Fibroblast of skin of scalp (primary cell): ENCODE results near the gene BMP7.
"Not testable (repeated sequence)": the region's sequence is repeated elsewhere in the genome, so short reads cannot be mapped to it uniquely, and the experiment has no call there.

ENCODE experiments used
- DNase-seq: peaks from one replicate; pipeline ENCODE4 v3.0.0-alpha.2; 2013

Gene BMP7

DNA sequence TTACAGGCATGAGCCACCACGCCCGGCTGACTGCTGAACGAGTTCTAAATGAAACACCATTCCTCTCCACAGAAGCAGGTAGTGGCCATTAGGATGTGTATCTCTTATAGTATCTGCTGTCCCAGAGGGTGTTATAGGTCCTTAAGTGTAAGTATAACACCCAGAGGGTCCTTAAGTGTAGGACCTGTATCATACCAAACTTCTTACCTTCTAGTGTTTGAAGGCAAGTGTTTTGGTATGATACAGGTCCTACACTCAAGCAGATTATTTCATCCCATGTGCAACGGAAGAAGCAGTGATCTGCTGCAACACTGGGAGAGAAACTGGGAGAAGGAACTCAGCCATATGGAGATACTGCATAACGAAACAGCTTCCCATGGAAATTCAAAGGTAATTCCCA, 17.4 kb downstream of the BMP7 start:
- no peak for DNase-seq

DNA sequence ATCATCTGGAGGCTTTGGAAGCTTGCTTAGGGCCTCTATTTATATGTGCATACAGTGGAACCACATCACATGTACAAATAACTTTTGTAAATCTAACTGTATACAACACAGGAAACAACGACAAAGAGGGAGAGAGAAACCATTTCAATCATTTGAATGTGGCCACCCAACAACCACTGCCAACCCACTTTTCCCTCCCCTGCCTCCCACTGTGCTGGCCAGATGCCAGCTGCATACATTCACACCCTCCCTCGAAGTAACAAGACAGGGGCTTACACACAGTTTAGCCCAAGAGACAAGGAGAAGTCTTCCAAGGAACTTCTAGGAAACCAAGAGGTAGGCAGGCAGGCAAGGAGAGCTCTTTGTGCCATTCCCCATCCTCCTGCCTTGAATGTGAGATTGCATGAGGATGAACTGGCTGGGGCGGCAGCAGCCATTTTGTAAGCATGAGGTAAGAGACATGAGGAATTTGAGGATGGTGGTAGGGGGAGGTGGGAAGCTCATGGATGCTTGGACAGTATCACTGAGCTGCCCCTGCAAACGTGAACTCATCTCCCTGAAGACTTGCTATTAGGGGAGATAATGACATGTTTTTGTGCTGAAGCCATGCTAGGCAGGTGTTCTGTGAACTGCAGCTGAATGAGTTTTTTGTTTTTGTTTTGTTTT, 18.2 kb downstream of the BMP7 start:
- no peak for DNase-seq

DNA sequence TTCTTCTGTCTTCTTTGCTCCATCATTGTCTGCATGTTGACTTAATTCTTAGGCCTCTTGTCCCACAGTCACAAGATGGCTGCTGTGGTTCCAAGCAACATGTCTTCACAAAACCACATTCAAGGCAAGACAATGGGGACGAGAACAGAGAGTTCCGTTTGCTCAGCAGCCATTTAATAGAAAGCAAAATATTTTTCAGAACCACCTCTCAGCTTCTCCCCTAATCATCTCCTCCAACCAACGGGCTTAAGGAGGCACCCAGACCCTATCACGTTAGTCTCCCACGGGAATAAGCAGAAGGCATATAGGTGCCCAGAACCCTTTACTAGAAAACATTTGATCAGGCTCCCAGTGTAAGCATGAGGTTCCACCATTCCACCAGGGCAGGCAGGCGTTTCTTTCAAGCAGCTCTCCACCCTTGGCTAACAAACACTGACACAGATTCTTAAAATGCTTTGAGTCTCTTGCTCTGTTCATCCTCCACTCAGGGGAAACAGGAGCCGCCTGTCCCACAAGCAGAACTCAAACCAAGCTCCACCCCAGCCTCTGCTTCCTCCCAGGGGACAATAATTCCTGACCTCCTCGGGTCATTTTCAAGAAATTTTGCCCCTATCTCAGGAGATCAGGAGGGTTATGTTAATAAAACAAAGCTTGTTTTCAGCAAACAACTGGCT, 19.0 kb downstream of the BMP7 start:
- DNase-seq: no peak

- DNase-seq: no peak
Measured at GRCh38 chr20:57245997-57246396, 20.4 kb downstream of the BMP7 start.

DNA sequence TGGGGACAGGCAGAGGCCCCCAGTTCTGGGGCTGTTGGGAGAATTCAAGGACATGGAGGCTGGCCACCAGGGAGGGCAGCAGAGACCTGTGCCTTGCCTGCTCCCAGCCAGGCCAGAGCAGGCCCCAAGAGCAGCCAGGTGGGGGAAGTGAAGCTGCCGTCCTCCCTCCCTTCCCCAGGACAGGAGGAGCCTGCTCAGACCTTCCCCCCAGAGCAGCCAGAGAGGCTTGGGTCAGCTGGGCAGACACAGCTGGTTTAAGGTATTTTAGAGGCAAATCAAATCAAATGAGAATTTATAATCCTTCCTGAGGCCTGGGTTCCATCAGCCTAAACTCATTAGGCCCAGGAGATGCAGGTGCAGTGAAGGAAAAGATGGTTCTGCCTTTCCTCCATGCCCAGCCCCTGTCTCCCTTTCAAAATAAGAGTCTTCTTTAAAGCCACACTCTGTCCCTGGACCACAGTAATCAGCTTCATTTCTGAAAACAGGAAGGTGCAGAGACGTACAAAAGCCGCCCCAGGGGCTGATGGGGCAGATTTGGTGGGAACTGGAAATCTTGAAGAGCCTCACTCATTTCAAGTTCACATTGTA, 21.7 kb downstream of the BMP7 start:
- no peak for DNase-seq

GRCh38 chr20:57244221-57244585, 22.2 kb downstream of the BMP7 start:
- no peak for DNase-seq

DNA sequence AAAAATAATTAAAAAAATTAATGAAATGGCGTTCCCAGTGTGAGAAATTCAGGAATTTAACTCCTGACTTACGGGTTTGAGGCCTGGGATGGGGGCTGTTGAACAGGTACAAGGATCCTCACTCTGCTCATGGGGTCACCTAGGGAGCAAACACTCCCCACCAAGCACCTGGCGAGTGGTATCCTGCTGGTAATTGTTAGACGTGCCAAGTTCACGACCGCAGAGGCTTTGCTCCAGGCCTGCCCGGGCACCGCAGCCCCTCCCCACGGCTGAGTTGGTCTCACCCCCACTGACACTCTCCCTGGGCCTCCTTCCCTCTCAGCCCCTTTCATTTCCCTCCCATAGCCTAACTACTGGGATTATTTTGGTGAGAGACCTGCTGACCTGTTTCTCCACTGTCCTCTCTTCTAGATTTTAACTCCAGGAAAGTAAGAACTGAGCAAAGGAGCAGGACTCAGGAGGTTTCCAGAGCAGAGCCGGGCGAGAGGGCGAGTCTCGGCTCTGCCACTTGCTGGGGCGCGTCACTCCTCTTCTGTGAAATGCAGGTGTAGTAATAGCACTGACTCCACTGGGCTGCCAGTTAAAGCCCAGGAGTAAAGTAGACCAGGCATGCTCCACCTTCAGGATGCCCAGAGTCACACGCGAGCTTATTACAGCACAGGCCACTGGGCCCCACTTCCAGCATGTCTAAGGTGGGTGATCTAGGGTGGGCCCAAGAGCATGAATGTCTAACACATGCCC, 22.8 kb downstream of the BMP7 start:
- DNase-seq: no peak

- DNase-seq: no peak
Measured at GRCh38 chr20:57242414-57242813, 24.0 kb downstream of the BMP7 start.

DNA sequence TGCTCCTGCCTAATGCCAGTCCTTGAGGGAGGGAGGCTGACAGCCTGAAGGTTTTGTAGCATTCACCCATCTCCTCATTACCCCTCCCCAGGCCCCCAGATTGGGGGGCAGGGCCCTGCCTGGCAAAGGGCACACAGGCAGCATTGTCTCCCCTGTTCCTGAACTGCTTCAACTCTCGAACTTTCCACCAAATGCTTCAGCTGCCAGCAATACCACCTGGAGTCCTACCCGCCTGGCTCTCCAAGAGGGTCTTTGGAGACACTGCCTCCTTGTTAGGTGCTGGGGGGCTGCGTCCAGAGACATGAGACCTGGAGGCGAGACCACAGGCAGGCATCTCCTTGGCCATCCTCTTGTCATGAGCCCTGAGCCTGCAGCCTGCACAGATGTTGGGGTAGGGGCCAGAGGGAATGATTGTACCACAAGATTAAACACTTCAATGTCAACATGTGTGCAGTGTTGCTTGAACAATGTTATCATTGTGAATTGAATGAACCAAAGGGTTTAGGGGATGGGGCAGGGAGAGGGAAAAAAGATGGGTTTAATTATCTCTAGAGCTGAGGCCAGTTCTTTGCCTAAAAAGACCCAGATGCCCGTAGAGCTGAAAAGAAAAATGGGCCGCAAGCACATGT, 25.0 kb downstream of the BMP7 start:
- no peak for DNase-seq

- DNase-seq: no peak
Measured at GRCh38 chr20:57240581-57241362, 25.7 kb downstream of the BMP7 start.

- DNase-seq: not testable (repeated sequence)
Measured at GRCh38 chr20:57239725-57240124, 26.7 kb downstream of the BMP7 start.

DNA sequence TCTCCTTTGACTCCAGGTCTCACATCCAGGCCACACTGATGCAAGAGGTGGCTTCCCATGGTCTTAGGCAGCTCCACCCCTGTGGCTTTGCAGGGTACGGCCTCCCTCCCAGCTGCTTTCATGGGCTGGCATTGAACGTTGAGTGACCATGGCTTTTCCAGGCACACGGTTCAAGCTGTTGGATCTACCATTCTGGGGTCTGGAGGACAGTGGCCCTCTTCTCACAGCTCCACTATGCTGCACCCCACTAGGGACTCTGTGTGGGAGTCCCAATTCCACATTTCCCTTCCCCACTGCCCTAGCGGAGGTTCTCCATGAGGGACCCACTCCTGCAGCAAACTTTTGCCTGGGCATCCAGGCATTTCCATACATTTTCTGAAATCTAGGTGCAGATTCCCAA, 27.1 kb downstream of the BMP7 start:
- DNase-seq: not testable (repeated sequence)

GRCh38 chr20:57238089-57238488, 28.4 kb downstream of the BMP7 start:
- DNase-seq: no peak

GRCh38 chr20:57237585-57237953, 28.9 kb downstream of the BMP7 start:
- no peak for DNase-seq

GRCh38 chr20:57236813-57237584, 29.4 kb downstream of the BMP7 start:
- DNase-seq: no peak

DNA sequence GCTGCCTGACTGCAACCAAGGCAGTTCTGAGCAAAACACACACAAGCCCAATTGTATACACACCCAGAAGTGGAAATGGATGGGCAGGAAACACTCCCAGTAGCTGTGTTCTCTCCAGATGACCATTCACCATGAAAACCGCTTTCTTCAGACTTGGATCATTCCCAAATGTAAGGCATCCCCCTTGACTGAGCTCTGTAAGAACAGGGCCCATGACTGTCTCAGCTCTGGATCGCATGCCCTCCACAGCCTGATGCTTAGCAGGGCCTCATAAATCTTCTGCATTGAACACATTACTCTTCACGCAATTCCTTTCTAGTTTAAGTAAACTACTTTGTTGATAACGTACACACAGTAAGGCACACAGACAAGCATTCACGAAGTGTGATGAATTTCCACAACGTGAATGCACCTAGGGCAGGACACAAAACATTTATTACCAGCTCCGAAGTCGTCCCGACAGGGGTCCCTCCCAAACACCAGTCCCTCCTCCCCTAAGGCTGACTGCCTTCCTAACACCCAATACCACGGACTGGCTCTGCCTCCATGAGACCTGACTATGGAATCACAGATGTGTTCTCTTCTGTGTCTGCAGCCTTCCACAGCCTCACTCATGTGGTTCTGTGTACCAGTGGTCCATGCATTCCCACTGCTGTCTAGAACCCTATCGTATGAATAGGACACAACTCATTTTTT, 31.7 kb downstream of the BMP7 start:
- no peak for DNase-seq

DNA sequence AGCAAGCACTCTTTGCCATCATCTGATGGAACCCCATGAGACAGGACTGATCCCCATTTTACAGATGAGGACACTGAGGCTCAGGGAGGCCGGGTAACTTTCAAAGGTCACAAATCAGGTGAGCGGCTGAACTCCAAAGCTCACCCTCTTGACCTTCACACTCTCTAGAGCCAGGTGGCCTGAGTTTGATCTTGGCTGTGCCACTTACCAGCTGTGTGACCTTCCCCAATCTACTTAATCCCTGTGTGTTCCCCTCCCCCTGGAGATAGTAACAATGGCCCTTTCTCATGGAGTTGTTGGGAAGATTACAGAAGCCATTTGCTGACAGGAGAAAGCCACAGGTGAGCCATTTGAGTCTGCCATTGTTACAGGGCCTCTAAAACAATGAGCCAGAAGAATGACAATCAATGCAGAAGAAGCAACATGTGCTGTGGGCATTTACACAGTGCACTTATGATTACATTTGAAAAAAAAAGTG, 34.5 kb downstream of the BMP7 start:
- DNase-seq: no peak

- DNase-seq: no peak
Measured at GRCh38 chr20:57231161-57231560, 35.3 kb downstream of the BMP7 start.

GRCh38 chr20:57230247-57230646, 36.2 kb downstream of the BMP7 start:
- no peak for DNase-seq

- DNase-seq: no peak
Measured at GRCh38 chr20:57229490-57229889, 37.0 kb downstream of the BMP7 start.

DNA sequence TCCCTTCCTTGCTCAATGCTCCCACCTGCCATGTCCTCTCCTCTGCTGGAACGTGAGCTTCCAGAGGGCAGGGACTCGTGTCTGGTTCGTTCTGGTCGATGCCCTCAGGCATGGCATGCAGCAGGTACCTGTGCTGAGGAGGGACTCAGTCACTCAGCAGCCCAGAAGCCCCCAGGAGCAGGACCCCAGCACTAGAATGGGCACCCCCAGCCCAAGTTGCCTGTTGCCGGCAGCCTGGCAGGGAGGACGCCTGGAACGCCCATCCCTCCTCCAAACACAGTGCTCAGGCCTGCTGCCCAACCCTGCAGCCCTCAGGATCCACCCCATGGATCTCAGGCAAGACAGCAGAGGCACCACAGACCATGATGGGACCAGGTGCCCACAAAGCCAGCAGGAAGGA, 40.6 kb downstream of the BMP7 start:
- no peak for DNase-seq
